SU-DHL-6 (cell line): Measurements from ENCODE around the gene MZT2B.

Source experiments
- EZH2phosphoT487 ChIP-seq: fragments of 200-600 bp; sonication (generic), shearing (Covaris generic); conservative IDR thresholded peaks from 2 replicates; pipeline ENCODE4 v1.6.1; 2018; ENCODE audit warnings: mild to moderate bottlenecking, antibody characterized with exemption, low read length, moderate library complexity, mixed read lengths
- TF ChIP-seq, protein P1 (sequence below): fragments of 200-600 bp; sonication (generic); IDR thresholded peaks from one replicate; pipeline ENCODE4 v1.5.1; 2017; ENCODE audit warnings: antibody characterized with exemption, mild to moderate bottlenecking, low read length, moderate library complexity; ENCODE audit not compliant: insufficient read depth, poor library complexity, severe bottlenecking

DNA sequence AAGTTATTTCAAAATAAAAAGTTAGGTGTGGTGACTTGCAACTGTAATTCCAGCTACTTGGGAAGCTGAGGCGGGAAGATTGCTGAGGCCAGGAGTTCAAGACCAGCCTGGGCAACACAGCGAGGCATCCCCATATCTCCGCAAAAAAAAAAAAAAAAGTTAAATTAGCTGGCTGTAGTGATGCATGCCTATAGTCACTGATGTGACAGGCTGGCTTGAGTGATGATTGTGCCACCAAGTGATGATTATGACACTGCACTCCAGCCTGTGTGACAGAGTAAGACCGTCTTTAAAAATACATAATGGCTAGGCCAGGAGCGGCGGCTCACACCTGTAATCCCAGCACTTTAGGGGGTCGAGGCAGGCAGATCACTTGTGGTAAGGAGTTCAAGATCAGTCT lies 12.2 kb upstream of the MZT2B start:
- TF ChIP-seq, protein P1, sequence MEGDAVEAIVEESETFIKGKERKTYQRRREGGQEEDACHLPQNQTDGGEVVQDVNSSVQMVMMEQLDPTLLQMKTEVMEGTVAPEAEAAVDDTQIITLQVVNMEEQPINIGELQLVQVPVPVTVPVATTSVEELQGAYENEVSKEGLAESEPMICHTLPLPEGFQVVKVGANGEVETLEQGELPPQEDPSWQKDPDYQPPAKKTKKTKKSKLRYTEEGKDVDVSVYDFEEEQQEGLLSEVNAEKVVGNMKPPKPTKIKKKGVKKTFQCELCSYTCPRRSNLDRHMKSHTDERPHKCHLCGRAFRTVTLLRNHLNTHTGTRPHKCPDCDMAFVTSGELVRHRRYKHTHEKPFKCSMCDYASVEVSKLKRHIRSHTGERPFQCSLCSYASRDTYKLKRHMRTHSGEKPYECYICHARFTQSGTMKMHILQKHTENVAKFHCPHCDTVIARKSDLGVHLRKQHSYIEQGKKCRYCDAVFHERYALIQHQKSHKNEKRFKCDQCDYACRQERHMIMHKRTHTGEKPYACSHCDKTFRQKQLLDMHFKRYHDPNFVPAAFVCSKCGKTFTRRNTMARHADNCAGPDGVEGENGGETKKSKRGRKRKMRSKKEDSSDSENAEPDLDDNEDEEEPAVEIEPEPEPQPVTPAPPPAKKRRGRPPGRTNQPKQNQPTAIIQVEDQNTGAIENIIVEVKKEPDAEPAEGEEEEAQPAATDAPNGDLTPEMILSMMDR = no peak
- no peak for TF ChIP-seq EZH2phosphoT487
